NCI-H748 treated with DMSO at 0.1 percent for 48 hours (cell line): Measurements from ENCODE around the gene CLMN.

Experiments
- DNase-seq: peaks from one replicate; lab custom pipeline; 2025; lab: John Stamatoyannopoulos, UW

Gene CLMN

GRCh38 chr14:95262511-95262891 is 57.2 kb downstream of the CLMN start:
- DNase-seq = no peak

- no peak for DNase-seq
Observed at GRCh38 chr14:95261616-95262510, 57.8 kb downstream of the CLMN start.

GRCh38 chr14:95260537-95261361 is 59.0 kb downstream of the CLMN start:
- no peak for DNase-seq

DNA sequence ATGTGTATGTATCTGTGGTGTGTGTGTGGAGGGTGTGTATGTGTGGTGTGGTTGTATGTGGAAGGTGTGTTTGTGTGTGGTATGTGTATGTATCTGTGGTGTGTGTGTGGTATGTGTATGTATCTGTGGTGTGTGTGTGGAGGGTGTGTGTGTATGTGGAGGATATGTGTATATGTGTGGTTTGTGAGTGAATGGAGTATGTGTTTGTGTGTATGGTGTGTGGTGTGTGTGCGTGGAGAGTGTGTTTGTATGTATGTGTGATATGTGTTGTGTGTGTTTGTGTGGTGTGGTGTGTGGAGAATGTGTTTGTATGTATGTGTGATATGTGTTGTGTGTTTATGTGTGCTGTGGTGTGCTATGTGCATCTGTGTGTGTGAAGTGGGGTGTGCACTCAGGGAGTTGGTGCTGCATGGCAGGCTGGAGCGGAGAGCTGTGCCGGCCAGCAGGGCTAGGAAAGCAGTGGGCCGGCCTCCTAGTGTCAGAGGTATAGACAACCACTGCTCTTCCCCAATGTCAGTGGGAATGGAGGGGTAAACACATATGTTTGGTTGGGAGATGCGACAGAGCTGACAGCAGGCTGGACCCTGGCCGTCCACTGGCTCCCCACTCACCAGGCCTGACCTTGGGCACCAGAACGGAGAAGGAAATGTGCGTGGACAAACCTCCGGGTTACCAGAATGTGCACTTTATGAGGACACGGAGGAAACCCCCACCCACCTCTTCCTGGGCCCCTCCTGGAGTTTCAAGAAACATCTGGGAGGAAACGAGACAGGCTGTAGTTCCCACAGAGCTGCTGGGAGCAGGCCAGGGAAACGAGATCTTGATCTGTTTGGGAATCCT is 60.7 kb downstream of the CLMN start:
- no peak for DNase-seq

DNA sequence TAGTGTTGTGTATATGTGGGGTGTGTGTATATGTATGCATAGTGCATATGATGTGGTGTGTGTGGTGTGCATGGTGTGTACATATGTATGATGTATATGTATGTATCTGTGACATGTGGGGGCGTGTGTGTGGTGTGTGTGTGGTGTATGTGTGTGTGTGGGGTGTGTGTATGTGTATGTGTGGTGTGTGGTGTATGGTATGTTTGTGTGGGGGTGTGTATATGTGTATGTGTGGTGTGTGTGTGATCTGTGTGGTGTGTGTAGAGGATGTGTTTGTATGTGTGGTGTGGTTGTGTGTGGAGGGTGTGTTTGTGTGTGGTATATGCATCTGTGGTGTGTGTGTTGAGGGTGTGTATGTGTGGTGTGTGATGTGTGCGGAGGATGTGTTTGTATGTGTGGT is 61.6 kb downstream of the CLMN start:
- no peak for DNase-seq

GRCh38 chr14:95257521-95257920 is 62.2 kb downstream of the CLMN start:
- no peak for DNase-seq

- no peak for DNase-seq
Observed at GRCh38 chr14:95256776-95257060, 63.0 kb downstream of the CLMN start.

DNA sequence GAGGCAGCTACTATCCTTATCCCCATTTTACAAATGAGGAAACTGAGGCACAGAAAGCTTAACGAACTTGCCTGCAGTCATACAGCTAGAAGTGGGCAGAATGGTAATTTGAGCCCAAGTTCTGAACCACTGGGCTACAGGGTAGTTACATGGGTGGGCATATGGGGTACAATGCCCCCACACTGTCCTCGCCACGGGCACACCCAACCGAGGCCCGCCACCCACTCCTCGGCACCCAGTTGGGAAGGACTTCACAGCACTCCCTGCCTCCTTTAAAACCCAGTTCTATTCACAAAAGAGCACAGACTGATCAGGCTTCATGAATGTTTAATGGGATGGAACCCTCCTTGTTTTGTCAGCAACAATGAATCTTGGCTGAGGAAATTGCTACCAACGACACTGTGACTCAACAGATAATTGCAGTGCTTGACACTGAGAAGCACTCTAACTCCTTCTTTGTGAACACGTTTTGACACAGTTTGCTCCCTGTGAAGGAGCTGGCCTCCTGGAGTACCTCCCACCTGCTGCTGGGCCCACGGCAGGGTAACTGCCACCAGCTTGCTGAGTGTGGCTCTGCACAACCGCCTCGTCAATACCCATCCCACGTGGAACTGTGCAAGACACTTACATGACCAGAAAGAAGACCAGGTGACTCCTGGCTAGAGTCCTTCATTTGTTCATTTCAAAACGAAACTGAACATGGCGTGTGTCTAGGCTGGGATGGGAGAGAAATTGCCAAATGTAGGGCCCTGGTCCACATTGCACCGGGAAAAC is 63.5 kb downstream of the CLMN start:
- peak; percentile 55 for DNase-seq

GRCh38 chr14:95255487-95255886 is 64.2 kb downstream of the CLMN start:
- DNase-seq = peak; percentile 31

DNA sequence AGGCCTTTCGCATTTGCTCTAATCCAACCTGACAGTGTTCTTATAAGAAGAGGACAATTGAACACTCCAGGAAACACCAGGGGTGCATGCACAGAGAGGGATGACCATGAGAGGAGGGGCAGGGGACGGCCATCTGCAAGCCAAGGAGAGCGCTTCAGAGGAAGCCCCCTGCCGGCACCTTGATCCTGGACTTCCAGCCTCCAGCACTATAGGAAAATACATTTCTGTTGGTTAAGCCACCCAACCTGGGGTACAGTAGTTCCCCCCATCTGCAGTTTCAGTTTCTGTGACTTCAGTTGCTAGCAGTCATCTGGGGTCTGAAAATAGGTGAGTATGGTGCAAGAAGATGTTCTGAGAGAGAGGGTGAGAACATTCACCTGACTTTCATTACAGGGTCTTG is 64.7 kb downstream of the CLMN start:
- DNase-seq = no peak

- DNase-seq = no peak
Observed at GRCh38 chr14:95254288-95254687, 65.4 kb downstream of the CLMN start.

GRCh38 chr14:95253039-95253630 is 66.6 kb downstream of the CLMN start:
- DNase-seq = no peak

- DNase-seq = no peak
Observed at GRCh38 chr14:95252219-95252618, 67.5 kb downstream of the CLMN start.

DNA sequence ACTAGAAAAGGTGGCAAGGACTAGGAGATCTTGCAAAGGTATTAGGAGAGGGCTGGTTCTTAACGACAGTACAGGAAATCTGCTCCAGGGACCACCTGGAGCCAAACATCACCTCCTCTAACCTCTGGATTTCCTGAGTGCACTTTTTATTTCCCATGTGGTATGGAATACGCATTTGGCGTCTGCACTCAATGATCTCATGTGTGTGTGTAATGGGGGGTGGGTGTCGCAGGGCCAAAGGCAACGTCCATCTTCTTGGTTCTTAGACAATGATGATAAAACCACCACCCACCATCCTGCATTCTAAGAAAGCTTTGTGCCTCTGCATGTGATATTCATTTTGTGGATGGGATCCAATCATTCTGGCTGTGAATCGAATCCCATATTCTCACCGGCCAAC is 68.8 kb downstream of the CLMN start:
- DNase-seq = no peak

DNA sequence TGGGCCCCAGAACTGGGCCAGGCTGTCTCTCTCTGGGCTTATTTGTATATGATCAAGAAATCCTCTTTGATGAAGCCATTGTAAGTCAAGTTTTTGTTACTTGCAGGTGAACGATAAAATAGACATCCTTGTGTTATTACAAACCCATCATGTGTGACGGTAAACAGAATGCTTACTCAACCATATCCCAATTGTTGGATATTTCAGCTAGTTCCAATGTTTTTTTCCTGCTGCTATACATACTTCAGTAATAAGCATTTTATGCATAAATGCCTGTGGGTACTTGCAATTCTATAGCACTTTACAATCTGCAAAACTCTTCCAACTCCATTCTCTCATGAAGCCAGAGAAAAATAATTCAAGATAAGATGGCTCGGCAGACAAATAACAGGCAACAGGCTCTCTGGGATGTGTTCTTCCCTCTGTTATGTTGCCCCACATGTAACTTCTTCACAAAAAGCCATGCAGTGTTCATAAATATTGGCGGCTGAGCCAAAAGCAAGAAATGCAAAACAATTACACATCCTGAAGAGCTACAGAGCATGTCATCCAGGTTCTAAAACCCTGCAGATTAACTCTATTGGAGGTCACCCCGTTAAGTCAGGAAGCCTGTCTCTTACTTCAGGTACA is 69.5 kb downstream of the CLMN start:
- no peak for DNase-seq

GRCh38 chr14:95248432-95248831 is 71.3 kb downstream of the CLMN start:
- no peak for DNase-seq

DNA sequence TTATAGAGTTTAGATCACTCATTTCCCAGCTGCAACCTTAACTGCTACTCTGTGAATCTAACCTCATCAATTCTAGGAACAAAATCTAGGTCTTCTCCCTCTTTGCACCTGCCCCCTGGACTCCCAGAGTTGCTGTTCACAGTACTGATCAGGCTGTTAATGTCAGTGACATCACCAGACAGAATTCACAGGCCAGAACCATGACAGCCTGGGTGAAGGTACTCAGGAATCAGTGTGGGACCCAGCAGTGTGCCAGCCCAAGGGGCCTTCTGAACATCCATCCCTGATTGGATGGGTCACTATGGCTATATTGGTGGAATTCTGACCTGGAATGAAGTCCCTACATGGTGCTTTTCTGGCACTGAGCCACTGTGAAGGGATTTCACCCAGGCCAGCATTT is 72.8 kb downstream of the CLMN start:
- no peak for DNase-seq

- DNase-seq = no peak
Observed at GRCh38 chr14:95245334-95245733, 74.4 kb downstream of the CLMN start.

GRCh38 chr14:95244587-95244986 is 75.1 kb downstream of the CLMN start:
- DNase-seq = no peak

DNA sequence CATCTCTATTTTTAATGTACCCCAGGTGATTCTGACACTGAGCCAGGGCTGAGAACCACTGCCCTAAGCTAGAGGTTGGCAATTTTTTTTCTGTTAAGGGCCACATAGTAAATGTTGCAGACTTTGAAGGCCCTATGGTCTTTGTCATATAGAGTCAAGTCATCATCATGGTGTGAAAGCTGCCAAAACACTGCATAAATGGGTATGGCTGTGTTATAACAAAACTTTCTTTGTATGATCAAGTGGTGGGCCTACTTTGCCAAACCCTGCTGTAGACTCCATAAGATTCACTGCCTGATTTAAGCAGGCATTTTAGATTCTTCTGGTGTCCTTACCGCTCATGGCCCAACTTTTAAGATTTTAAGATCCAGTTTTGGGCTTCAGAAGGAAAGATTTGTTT is 76.8 kb downstream of the CLMN start:
- no peak for DNase-seq
